Esophagus muscularis mucosa (tissue), 4 donors: ENCODE measurements around the gene TMEM119. TPM values are rescaled to one million over a fixed set of nuclear protein-coding genes. Genes with fewer than 3 reads are reported as not detected.

Source experiments
- DNase-seq: peaks from one replicate; pipeline ENCODE4 v3.0.0-alpha.2; 2017; ENCODE audit errors: extremely low spot score
- H3K27ac ChIP-seq, 4 donors: fragments of 200-600 bp; sonication (generic); replicated peaks in 1 of 4; 1 replicate in 3 of 4; 2 replicates in 1 of 4; pipeline ENCODE4 v1.5.1; 2016 to 2019; ENCODE audit warnings: mild to moderate bottlenecking in 1 of 4
- H3K27me3 ChIP-seq, 4 donors: fragments of 200-600 bp; sonication (generic); one replicate each; pipeline versions ENCODE4 v1.5.1 to v1.6.0; 2016 to 2019
- H3K36me3 ChIP-seq, 4 donors: fragments of 200-600 bp; sonication (generic); one replicate each; pipeline ENCODE4 v1.5.1; 2016 to 2019
- H3K4me1 ChIP-seq, 4 donors: fragments of 200-600 bp; sonication (generic); one replicate each; pipeline ENCODE4 v1.5.1; 2016 to 2019
- H3K4me3 ChIP-seq, 4 donors: fragments of 200-600 bp; sonication (generic); 1 replicate in 2 of 4; 2 replicates in 2 of 4; pipeline ENCODE4 v1.5.1; 2016 to 2019; ENCODE audit warnings: mild to moderate bottlenecking in 4 of 4, moderate library complexity in 1 of 4
- H3K9me3 ChIP-seq, 4 donors: fragments of 200-600 bp; sonication (generic); 1 replicate in 3 of 4; 2 replicates in 1 of 4; pipeline ENCODE4 v1.5.1; 2016 to 2019
- EP300 ChIP-seq: sonication (generic); formaldehyde crosslinking; IDR thresholded peaks from one replicate; pipeline ENCODE4 v1.6.1; 2017; ENCODE audit warnings: antibody characterized with exemption
- POLR2A ChIP-seq: fragments of 450-650 bp; IDR thresholded peaks from one replicate; pipeline ENCODE4 v1.6.1; 2017; ENCODE audit warnings: antibody characterized with exemption, moderate library complexity, mild to moderate bottlenecking, low read depth
- POLR2AphosphoS5 ChIP-seq, 2 donors: sonication (generic); formaldehyde crosslinking; IDR thresholded peaks; one replicate each; pipeline ENCODE4 v1.6.1; 2017; ENCODE audit warnings: antibody characterized with exemption in 2 of 2
- WGBS: methylation state at CpG from one replicate; pipeline ENCODE4 v1.1.5; 2018; 5-methylcytosine and 5-hydroxymethylcytosine counted together
- intact Hi-C: fragments of 100-400 bp; cut with DNase I; formaldehyde crosslinking; loops from one replicate; pipeline ENCODE4 v1.15.1; 2023
- total RNA-seq, 4 donors: library from RNA; depleted of rRNA; stranded (reverse); fragments of >200 nt; gene quantifications; one replicate each; pipeline versions ENCODE4 v1.1.0 to v1.2.1, GENCODE V29; 2016
- TF ChIP-seq, protein P1 (sequence below), 3 experiments: fragments of 200-600 bp in 2 of 3; fragments of 450-650 bp in 1 of 3; sonication (generic) in 2 of 3; IDR thresholded peaks; one replicate each; pipeline ENCODE4 v1.5.1; 2017 to 2019; ENCODE audit warnings: antibody characterized with exemption in 3 of 3, mild to moderate bottlenecking in 2 of 3, moderate library complexity in 1 of 3

Gene TMEM119, protein sequence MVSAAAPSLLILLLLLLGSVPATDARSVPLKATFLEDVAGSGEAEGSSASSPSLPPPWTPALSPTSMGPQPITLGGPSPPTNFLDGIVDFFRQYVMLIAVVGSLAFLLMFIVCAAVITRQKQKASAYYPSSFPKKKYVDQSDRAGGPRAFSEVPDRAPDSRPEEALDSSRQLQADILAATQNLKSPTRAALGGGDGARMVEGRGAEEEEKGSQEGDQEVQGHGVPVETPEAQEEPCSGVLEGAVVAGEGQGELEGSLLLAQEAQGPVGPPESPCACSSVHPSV
- total RNA-seq = 10 to 100 TPM in 1 of 4 donors, 1 to 10 TPM in 3; 3.6 to 12.2 (median 7.1) TPM

DNA sequence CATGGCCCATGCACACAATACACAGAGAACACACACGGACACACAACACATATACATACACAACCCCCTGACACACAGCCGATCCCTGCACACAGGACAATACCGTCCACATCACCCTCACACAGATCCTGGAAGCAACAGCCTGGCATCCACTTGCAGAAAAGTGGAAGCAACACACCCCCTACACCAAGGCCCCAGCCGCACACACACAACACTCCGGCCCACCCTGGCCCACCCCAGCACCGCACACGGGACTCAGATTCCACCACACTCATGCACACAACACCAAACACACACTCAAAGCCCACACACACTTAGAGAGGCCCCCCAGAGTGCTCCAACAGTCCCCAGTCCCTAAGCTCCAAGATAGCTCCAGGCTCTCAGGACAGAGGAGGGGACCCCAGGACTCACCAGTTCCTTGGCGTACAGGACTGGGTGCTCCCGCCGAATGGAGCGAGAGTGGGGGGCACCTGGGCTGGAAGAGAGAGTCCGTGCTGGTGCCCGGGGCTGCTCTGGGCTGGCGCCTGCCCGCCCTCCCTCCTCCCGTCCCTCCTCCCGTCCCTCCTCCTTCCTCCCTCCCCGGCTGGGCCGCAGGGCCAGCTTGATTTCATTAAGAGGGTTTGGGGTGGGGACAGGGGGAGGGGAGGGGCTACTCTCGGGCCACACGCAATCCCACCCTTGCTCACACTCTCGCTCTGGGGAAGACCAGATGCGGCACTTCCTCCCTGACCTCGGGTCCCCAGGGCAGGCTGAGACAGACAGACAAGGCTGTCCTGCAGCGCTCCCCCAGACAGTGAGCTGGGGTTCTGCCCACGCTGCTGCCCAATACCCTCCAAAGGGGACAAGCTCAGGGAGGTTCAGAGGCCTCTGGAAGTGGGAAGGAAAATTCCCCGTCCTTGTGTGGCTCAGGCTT is at the start of gene TMEM119:
TSS of gene TMEM119 (minus strand) at position 526 of the 913 bp plus-strand sequence. CDS start 5,701 bp downstream, outside the sequence.
- TF ChIP-seq EP300 (no peak), POLR2AphosphoS5 (IDR thresholded peaks at IDR 0.05) (no peak), POLR2A (no peak)
- TF ChIP-seq, protein P1, sequence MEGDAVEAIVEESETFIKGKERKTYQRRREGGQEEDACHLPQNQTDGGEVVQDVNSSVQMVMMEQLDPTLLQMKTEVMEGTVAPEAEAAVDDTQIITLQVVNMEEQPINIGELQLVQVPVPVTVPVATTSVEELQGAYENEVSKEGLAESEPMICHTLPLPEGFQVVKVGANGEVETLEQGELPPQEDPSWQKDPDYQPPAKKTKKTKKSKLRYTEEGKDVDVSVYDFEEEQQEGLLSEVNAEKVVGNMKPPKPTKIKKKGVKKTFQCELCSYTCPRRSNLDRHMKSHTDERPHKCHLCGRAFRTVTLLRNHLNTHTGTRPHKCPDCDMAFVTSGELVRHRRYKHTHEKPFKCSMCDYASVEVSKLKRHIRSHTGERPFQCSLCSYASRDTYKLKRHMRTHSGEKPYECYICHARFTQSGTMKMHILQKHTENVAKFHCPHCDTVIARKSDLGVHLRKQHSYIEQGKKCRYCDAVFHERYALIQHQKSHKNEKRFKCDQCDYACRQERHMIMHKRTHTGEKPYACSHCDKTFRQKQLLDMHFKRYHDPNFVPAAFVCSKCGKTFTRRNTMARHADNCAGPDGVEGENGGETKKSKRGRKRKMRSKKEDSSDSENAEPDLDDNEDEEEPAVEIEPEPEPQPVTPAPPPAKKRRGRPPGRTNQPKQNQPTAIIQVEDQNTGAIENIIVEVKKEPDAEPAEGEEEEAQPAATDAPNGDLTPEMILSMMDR (IDR thresholded peaks at IDR 0.05) = no peak
- intact Hi-C loops = no loop called here
- H3K27me3 ChIP-seq = peaks cover 0 to 9% (median 0%) of the 10 kb centered on the region in 4 donors
- H3K4me3 ChIP-seq = peak within 1 kb of the TSS; percentile 23 to 49 (median 36)
- H3K9me3 ChIP-seq = no peaks in the 10 kb centered on the region
- H3K36me3 ChIP-seq = no peaks in the 10 kb centered on the region
- no peak for DNase-seq
- H3K4me1 ChIP-seq = peaks cover 0 to 11% (median 2%) of the 10 kb centered on the region in 4 donors
- WGBS = 31% methylated on average over 18 of the region's 27 CpGs
- H3K27ac ChIP-seq = no peak within 1 kb of the TSS

DNA sequence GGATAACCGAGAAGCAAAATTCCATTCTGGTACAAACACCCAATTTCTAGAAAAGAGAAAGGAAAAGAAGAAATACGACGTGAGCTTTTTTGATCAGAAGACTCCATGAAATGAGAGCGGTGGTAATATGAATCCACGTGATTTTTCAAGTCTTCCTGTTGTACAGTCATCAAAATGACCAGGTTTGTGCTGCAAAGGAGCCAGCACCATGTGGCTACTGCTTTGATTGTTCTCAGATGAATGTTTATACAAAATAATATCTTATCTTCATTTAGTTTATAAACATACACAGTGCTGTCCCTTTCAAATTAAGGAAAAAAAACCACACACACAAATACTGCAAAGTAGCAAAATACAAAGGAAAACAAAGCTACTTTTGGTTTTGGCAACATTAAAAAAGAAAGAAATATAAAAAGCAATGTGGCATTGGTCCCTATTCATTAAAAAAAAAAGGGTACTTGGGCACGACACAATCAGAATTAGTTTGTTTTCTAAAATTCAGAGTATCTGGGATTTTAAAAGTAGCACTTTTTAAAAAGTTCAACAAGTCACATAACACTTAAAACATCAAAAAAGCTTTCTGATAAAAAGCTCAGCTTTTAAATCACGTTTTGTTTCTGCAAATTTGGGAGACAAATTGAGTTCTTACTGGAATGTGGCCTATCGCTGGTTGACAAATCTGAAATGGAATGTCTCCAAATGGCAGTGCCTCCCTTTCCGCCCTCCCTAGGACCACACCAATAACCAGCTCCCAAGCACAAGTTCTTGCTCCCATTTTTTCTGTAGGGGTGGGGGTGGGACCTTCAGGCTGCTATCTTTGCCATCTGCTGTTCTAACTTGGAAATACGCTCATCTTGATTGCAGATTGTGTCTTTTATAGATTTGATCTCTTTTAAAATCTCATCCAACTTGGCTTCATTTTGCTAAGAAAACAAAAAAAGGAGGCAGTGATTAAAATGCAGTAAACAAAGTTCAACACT is 49.0 kb upstream of the TMEM119 start:
- peaks cover 45 to 70% (median 63%) of the 10 kb centered on the region in 4 donors for H3K36me3 ChIP-seq
- WGBS = 54% methylated on average over 10 of the region's 10 CpGs
- no peak for DNase-seq
- H3K9me3 ChIP-seq = no peaks in the 10 kb centered on the region
- intact Hi-C loops = no loop called here
- TF ChIP-seq, protein P1 (IDR thresholded peaks at IDR 0.05) = no peak
- TF ChIP-seq POLR2AphosphoS5 (IDR thresholded peaks at IDR 0.05) (no peak), POLR2A (no peak), EP300 (no peak)
- H3K27ac ChIP-seq = peak overlapping the region in 3 of 4 donors; percentile 33 to 76 (median 72)
- no peak overlapping the region for H3K4me3 ChIP-seq
- no peaks in the 10 kb centered on the region for H3K27me3 ChIP-seq
- H3K4me1 ChIP-seq = peaks cover 41 to 68% (median 59%) of the 10 kb centered on the region in 4 donors

DNA sequence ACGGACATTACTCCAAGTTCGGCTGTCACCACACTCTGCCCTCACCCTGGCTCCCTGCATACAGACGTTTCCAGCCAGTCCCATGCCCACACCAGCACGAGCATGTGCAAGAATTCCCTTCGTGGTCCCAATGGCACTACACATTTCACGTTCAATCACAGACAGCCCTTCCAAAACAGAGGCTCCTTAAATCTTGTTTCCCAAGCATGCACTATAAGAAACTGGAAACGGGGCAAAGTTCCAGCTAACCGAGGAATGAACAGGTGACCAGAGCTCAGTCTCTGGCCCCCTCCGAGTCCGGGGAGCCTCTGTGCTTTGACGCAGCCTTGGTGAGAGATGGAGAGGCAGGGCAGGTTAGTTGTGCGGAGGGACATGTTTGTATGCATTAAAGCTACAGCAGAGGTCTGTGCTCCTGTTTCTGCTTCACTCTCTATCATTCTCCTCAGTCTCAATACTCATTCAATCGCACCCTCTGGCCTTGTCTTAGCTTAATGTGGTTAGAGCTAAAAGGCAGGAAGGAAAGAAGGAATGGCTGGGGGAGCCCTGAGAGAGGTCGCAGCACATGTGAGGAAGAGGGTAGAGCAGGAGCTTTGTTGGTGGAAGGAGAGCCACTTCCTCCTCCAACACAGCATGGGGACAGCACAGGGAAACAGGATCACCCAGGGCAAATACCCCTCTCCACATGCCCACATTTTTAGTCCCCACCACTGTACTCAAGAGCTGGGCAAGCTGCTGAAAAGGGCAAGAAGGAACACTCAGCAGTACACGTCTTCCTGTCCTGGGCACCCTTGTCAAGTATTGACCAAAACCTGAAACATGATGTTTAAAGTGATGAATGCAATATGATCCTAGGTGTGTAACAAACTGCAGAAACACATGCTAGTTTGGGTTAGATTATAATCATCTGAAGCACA is 48.1 kb upstream of the TMEM119 start:
- intact Hi-C loops = no loop called here
- Histone ChIP-seq H3K27ac (peak overlapping the region in 3 of 4 donors; percentile 33 to 76 (median 75)), H3K27me3 (no peaks in the 10 kb centered on the region), H3K4me3 (no peak overlapping the region), H3K9me3 (no peaks in the 10 kb centered on the region), H3K4me1 (peaks cover 48 to 77% (median 68%) of the 10 kb centered on the region in 4 donors), H3K36me3 (peaks cover 36 to 62% (median 53%) of the 10 kb centered on the region in 4 donors)
- 70% methylated on average over 15 of the region's 15 CpGs for WGBS
- DNase-seq = no peak
- TF ChIP-seq POLR2A = no peak
- TF ChIP-seq POLR2AphosphoS5 (IDR thresholded peaks at IDR 0.05) = peak in 1 of 2 donors; percentile 4

DNA sequence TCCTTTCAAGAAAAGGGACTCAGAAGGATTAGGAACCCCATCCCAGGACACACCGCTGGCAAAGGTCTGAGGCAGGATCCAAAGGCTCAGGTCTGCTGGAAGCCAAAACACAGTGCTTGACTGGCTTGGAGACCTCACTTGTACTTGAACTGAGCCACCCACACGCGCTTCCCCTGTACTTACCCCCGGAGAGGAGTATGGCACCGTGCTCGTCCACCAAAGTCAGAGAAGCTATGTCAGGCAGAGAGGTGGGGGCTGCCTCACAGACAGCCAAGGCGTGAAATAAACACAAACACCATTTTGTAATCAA is 46.9 kb upstream of the TMEM119 start:
- intact Hi-C loops = no loop called here
- peaks cover 40 to 74% (median 63%) of the 10 kb centered on the region in 4 donors for H3K4me1 ChIP-seq
- H3K27ac ChIP-seq = peak overlapping the region; percentile 29 to 75 (median 68)
- DNase-seq = no peak
- no peaks in the 10 kb centered on the region for H3K27me3 ChIP-seq
- WGBS = 92% methylated on average over 6 of the region's 7 CpGs
- no peak overlapping the region for H3K4me3 ChIP-seq
- no peak for TF ChIP-seq POLR2AphosphoS5 (IDR thresholded peaks at IDR 0.05)
- no peak for TF ChIP-seq POLR2A
- no peak for TF ChIP-seq EP300
- TF ChIP-seq, protein P1 (IDR thresholded peaks at IDR 0.05) = no peak
- peaks cover 32 to 52% (median 47%) of the 10 kb centered on the region in 4 donors for H3K36me3 ChIP-seq
- no peaks in the 10 kb centered on the region for H3K9me3 ChIP-seq
